H1 (cell line): ENCODE data around the gene CMSS1. TPM values are rescaled to one million over a fixed set of nuclear protein-coding genes. Genes with fewer than 3 reads are reported as not detected.

Experiments used
- CTCF ChIA-PET: fragments of 300-600 bp; sonication (Branson Sonifier 250); formaldehyde crosslinking; loops from one replicate; lab custom pipeline; 2021; ENCODE audit not compliant: partially characterized antibody; lab: Charles Lee
- POLR2A ChIA-PET: fragments of 300-600 bp; sonication (Branson Sonifier 250); formaldehyde crosslinking; loops from one replicate; lab custom pipeline; 2021; ENCODE audit warnings: inconsistent platforms; ENCODE audit not compliant: partially characterized antibody; lab: Charles Lee
- DNase-seq, 2 experiments: peaks; one replicate each; pipeline versions ENCODE4 v3.0.0 to v3.0.0-alpha.2; 2010 to 2022; ENCODE audit warnings: low spot score in 2 of 2, low read depth in 1 of 2, mixed read lengths in 1 of 2
- FAIRE-seq: peaks from 2 replicates; lab custom pipeline; 2011; peaks lifted over from hg19 to GRCh38; lab: Jason Lieb, UNC
- H2AFZ ChIP-seq: 2 replicates; pipeline ENCODE4 v1.8.1; 2012; ENCODE audit warnings: low read length, inconsistent platforms
- H2AK5ac ChIP-seq: 2 replicates; pipeline ENCODE4 v1.6.1; 2013; ENCODE audit warnings: low read depth, low read length
- H2BK120ac ChIP-seq: replicated peaks from 2 replicates; pipeline ENCODE3; 2013; ENCODE audit warnings: low read depth, low read length, inconsistent platforms
- H2BK12ac ChIP-seq: 2 replicates; pipeline ENCODE4 v1.6.1; 2013; ENCODE audit warnings: low read depth, low read length
- H2BK15ac ChIP-seq: 2 replicates; pipeline ENCODE4 v1.6.1; 2013; ENCODE audit warnings: low read length
- H2BK20ac ChIP-seq: 2 replicates; pipeline ENCODE4 v1.6.1; 2013; ENCODE audit warnings: low read length
- H2BK5ac ChIP-seq: 2 replicates; pipeline ENCODE4 v1.6.1; 2013; ENCODE audit warnings: low read depth, low read length
- H3K14ac ChIP-seq: 2 replicates; pipeline ENCODE4 v1.6.1; 2013; ENCODE audit warnings: inconsistent platforms; ENCODE audit not compliant: insufficient read length
- H3K18ac ChIP-seq: 2 replicates; pipeline ENCODE4 v1.6.1; 2013; ENCODE audit warnings: low read length; ENCODE audit errors: extremely low read depth
- H3K23ac ChIP-seq: 2 replicates; pipeline ENCODE4 v1.6.1; 2013; ENCODE audit warnings: inconsistent platforms; ENCODE audit not compliant: insufficient read length
- H3K23me2 ChIP-seq: 2 replicates; pipeline ENCODE4 v1.6.1; 2013; ENCODE audit warnings: low read depth, low read length
- H3K27ac ChIP-seq: 2 replicates; pipeline ENCODE4 v1.6.1; 2011; ENCODE audit warnings: low read depth, low read length, inconsistent platforms
- H3K27me3 ChIP-seq, 4 experiments: replicated peaks in 1 of 4; 1 replicate in 1 of 4; 2 replicates in 3 of 4; pipeline versions ENCODE4 v1.6.1 to v1.8.1; 2011 to 2013; ENCODE audit warnings: low read length in 3 of 4, mild to moderate bottlenecking in 3 of 4, inconsistent platforms in 2 of 4, mixed read lengths in 2 of 4, moderate library complexity in 1 of 4; ENCODE audit not compliant: control insufficient read depth in 3 of 4, insufficient read depth in 3 of 4; ENCODE audit errors: extremely low read depth in 1 of 4
- H3K36me3 ChIP-seq, 4 experiments: 2 replicates each; pipeline versions ENCODE4 v1.6.1 to v1.8.1; 2011 to 2013; ENCODE audit warnings: mild to moderate bottlenecking in 4 of 4, low read length in 3 of 4, moderate library complexity in 2 of 4, control low read depth in 1 of 4, inconsistent platforms in 1 of 4; ENCODE audit not compliant: insufficient read depth in 4 of 4, control insufficient read depth in 2 of 4
- H3K4ac ChIP-seq: replicated peaks from 2 replicates; pipeline ENCODE3; 2013; ENCODE audit warnings: low read length, low read depth, mixed read lengths, inconsistent platforms; ENCODE audit not compliant: insufficient read length
- H3K4me1 ChIP-seq, 4 experiments: replicated peaks in 1 of 4; 1 replicate in 1 of 4; 2 replicates in 3 of 4; pipeline versions ENCODE4 v1.6.1 to v1.8.1; 2011 to 2013; ENCODE audit warnings: low read length in 3 of 4, inconsistent platforms in 2 of 4, mixed read lengths in 1 of 4; ENCODE audit not compliant: insufficient read depth in 4 of 4, control insufficient read depth in 3 of 4
- H3K4me2 ChIP-seq, 2 experiments: 2 replicates each; pipeline versions ENCODE4 v1.6.1 to v1.8.1; 2011 to 2013; ENCODE audit warnings: low read depth in 2 of 2, low read length in 2 of 2, control low read depth in 1 of 2, inconsistent platforms in 1 of 2, mild to moderate bottlenecking in 1 of 2; ENCODE audit not compliant: insufficient read depth in 1 of 2
- H3K4me3 ChIP-seq, 4 experiments: fragments of 200-600, 300-600 bp in 1 of 4; sonication (generic), shearing (Covaris generic), sonication (Bioruptor Twin) in 1 of 4; 2 replicates each; pipeline versions ENCODE4 v1.5.1 to v1.8.1; 2011 to 2016; ENCODE audit warnings: low read length in 4 of 4, low read depth in 3 of 4, control low read depth in 2 of 4, inconsistent platforms in 2 of 4, mild to moderate bottlenecking in 2 of 4, mixed read lengths in 1 of 4, moderate library complexity in 1 of 4; ENCODE audit not compliant: insufficient read depth in 2 of 4; ENCODE audit errors: extremely low read depth in 1 of 4
- H3K56ac ChIP-seq: replicated peaks from 2 replicates; pipeline ENCODE3; 2013; ENCODE audit warnings: low read depth, mild to moderate bottlenecking, mixed read lengths, low read length, inconsistent platforms; ENCODE audit not compliant: insufficient read length
- H3K79me1 ChIP-seq: 2 replicates; pipeline ENCODE4 v1.6.1; 2013; ENCODE audit warnings: low read depth, low read length, control low read depth
- H3K79me2 ChIP-seq, 2 experiments: 2 replicates each; pipeline versions ENCODE4 v1.6.1 to v1.8.1; 2012 to 2013; ENCODE audit warnings: low read length in 2 of 2, mild to moderate bottlenecking in 2 of 2, inconsistent platforms in 1 of 2; ENCODE audit not compliant: insufficient read depth in 2 of 2, control insufficient read depth in 1 of 2
- H3K9ac ChIP-seq, 4 experiments: replicated peaks in 1 of 4; 1 replicate in 1 of 4; 2 replicates in 3 of 4; pipeline versions ENCODE4 v1.6.1 to v1.8.1; 2011 to 2013; ENCODE audit warnings: low read depth in 3 of 4, low read length in 3 of 4, control low read depth in 2 of 4, mild to moderate bottlenecking in 2 of 4, moderate library complexity in 2 of 4, inconsistent platforms in 1 of 4; ENCODE audit errors: extremely low read depth in 1 of 4
- H3K9me3 ChIP-seq, 2 experiments: 2 replicates each; pipeline versions ENCODE4 v1.6.1 to v1.8.1; 2012 to 2013; ENCODE audit warnings: mild to moderate bottlenecking in 2 of 2, moderate library complexity in 2 of 2, control low read depth in 1 of 2, inconsistent platforms in 1 of 2, low read depth in 1 of 2, low read length in 1 of 2, mixed read lengths in 1 of 2; ENCODE audit not compliant: insufficient read depth in 2 of 2
- H4K20me1 ChIP-seq, 2 experiments: replicated peaks in 1 of 2; 2 replicates each; pipeline versions ENCODE3 to v1.8.1; 2011 to 2013; ENCODE audit warnings: inconsistent platforms in 2 of 2, low read length in 2 of 2, mild to moderate bottlenecking in 1 of 2; ENCODE audit not compliant: insufficient read depth in 2 of 2, control insufficient read depth in 1 of 2
- H4K5ac ChIP-seq: 2 replicates; pipeline ENCODE4 v1.6.1; 2013; ENCODE audit warnings: low read length, low read depth, mixed read lengths, inconsistent platforms; ENCODE audit not compliant: insufficient read length
- H4K8ac ChIP-seq: 2 replicates; pipeline ENCODE4 v1.8.0; 2013; ENCODE audit warnings: mild to moderate bottlenecking, moderate library complexity, low read length, inconsistent platforms; ENCODE audit not compliant: insufficient read depth; ENCODE audit errors: extremely low read depth
- H4K91ac ChIP-seq: replicated peaks from 2 replicates; pipeline ENCODE3; 2013; ENCODE audit warnings: low read length, mixed read lengths, inconsistent platforms; ENCODE audit not compliant: insufficient read length
- CHD1 ChIP-seq: IDR thresholded peaks from 2 replicates; pipeline ENCODE4 v1.6.1; 2012; ENCODE audit warnings: low read depth, low read length, improper control_type of control experiment
- EP300 ChIP-seq, 2 experiments: IDR thresholded peaks; 1 replicate in 1 of 2; 2 replicates in 1 of 2; pipeline ENCODE4 v1.6.1; 2011 to 2012; ENCODE audit warnings: low read depth in 2 of 2, low read length in 2 of 2, mild to moderate bottlenecking in 2 of 2, borderline replicate concordance in 1 of 2, inconsistent platforms in 1 of 2, moderate library complexity in 1 of 2
- EZH2 ChIP-seq: fragments of 200-600 bp; sonication (generic); IDR thresholded peaks from 2 replicates; pipeline ENCODE4 v1.7.1; 2012; ENCODE audit warnings: low read depth, mild to moderate bottlenecking, moderate library complexity, low read length, inconsistent platforms; ENCODE audit not compliant: severe bottlenecking
- GTF2F1 ChIP-seq: IDR thresholded peaks from 2 replicates; pipeline ENCODE4 v1.6.1; 2012; ENCODE audit warnings: low read depth, low read length, improper control_type of control experiment, borderline replicate concordance
- HDAC2 ChIP-seq, 2 experiments: fragments of 300-600 bp in 1 of 2; sonication (generic) in 1 of 2; IDR thresholded peaks; 2 replicates each; pipeline ENCODE4 v1.6.1; 2011 to 2012; ENCODE audit warnings: low read depth in 2 of 2, low read length in 2 of 2, mild to moderate bottlenecking in 2 of 2, moderate library complexity in 2 of 2, borderline replicate concordance in 1 of 2, inconsistent platforms in 1 of 2
- HDAC6 ChIP-seq: IDR thresholded peaks from one replicate; pipeline ENCODE4 v1.7.1; 2012; ENCODE audit warnings: low read depth, mild to moderate bottlenecking, inconsistent platforms, low read length, moderate library complexity
- NANOG ChIP-seq: IDR thresholded peaks from 2 replicates; pipeline ENCODE4 v1.6.1; 2011; ENCODE audit warnings: low read length, low read depth, mild to moderate bottlenecking, inconsistent platforms; ENCODE audit not compliant: insufficient read depth, poor library complexity, severe bottlenecking
- RBBP5 ChIP-seq: IDR thresholded peaks from 2 replicates; pipeline ENCODE4 v1.7.1; 2012; ENCODE audit warnings: low read depth, mild to moderate bottlenecking, inconsistent platforms, low read length, moderate library complexity, borderline replicate concordance
- SAP30 ChIP-seq: fragments of 300-600 bp; sonication (generic); IDR thresholded peaks from 2 replicates; pipeline ENCODE4 v1.7.1; 2012; ENCODE audit warnings: low read length, moderate library complexity, mild to moderate bottlenecking, inconsistent platforms; ENCODE audit not compliant: insufficient read depth, insufficient replicate concordance
- SIX5 ChIP-seq: IDR thresholded peaks from 2 replicates; pipeline ENCODE4 v1.6.1; 2011; ENCODE audit warnings: mild to moderate bottlenecking, low read depth, low read length
- SUZ12 ChIP-seq: fragments of 200-600 bp; sonication (generic); IDR thresholded peaks from 2 replicates; pipeline ENCODE4 v1.6.1; 2012; ENCODE audit warnings: mild to moderate bottlenecking, inconsistent platforms, low read length, moderate library complexity, mixed read lengths
- TAF7 ChIP-seq: optimal IDR thresholded peaks from 2 replicates; pipeline ENCODE3; 2011; ENCODE audit warnings: low read depth, mild to moderate bottlenecking, inconsistent platforms, low read length, moderate library complexity, borderline replicate concordance
- polyA plus RNA-seq, 7 experiments: library from polyadenylated mRNA; depleted of rRNA in 3 of 7; stranded (reverse) in 5 of 7; unstranded in 2 of 7; fragments of >200 nt in 5 of 7; fragments of 200-250 nt in 2 of 7; gene quantifications; 1 replicate in 5 of 7; 2 replicates in 1 of 7; 4 replicates in 1 of 7; pipeline versions ENCODE4 v1.2.1 to v1.2.3, GENCODE V29; 2011 to 2013; ENCODE audit warnings: missing spikeins in 2 of 7, mixed read lengths in 2 of 7
- total RNA-seq: library from RNA; stranded (reverse); fragmentation: NEBNext Ultra II Directional; extraction: Animal tissue kit (Norgen Biotek cat#: 25700); gene quantifications from 2 replicates; pipeline ENCODE4 v1.2.1, GENCODE V29; 2021
- TF ChIP-seq, protein P1 (sequence below): IDR thresholded peaks from 2 replicates; pipeline ENCODE4 v1.6.1; 2012; ENCODE audit warnings: inconsistent platforms

The CMSS1 gene
- total and polyA plus RNA-seq, 2 of the 8 experiments (the other 6 are each of a cell fraction or from before 2014, with no cell fraction given) = 15.2 to 75.1 TPM

DNA sequence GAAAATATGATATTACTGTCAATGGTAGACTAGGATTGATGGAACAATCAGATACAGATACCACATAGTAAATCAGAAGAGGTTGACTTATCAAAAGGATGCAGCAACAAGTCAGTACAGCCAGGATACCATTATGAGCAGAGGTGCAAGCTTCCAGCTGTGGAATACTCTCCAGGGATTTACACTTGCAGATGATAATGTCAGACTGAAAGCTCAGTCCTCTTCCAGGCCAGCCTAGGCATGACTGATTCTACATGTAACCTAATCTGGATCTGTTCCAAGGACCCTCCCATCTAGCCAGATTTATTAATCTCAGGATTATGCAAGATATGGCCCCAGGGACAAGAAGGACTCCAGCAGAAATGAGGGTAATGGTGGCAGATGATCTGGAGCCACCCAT lies 288.4 kb downstream of the CMSS1 start:
- Histone ChIP-seq H4K5ac (no peak overlapping the region), H4K8ac (no peak overlapping the region), H3K18ac (no peak overlapping the region), H3K4me1 (peaks cover 0 to 2% (median 0%) of the 10 kb centered on the region in 4 experiments; a peak in 1 of 7 replicates), H2BK12ac (no peak overlapping the region; the same call in 1 of the 2 replicates), H3K27me3 (no peaks in the 10 kb centered on the region), H3K14ac (no peak overlapping the region), H3K9me3 (no peaks in the 10 kb centered on the region), H3K23ac (no peak overlapping the region), H4K91ac (no peak overlapping the region), H3K79me1 (no peaks in the 10 kb centered on the region), H2AFZ (no peak overlapping the region), H3K36me3 (no peaks in the 10 kb centered on the region), H3K79me2 (no peaks in the 10 kb centered on the region), H2AK5ac (no peak overlapping the region), H3K27ac (no peak overlapping the region), H2BK20ac (no peak overlapping the region), H3K23me2 (no peaks in the 10 kb centered on the region), H2BK120ac (no peak overlapping the region), H2BK5ac (no peak overlapping the region), H3K4ac (no peak overlapping the region), H4K20me1 (no peaks in the 10 kb centered on the region), H3K4me3 (no peak overlapping the region), H3K4me2 (no peak overlapping the region), H2BK15ac (no peak overlapping the region), H3K56ac (no peak overlapping the region), H3K9ac (no peak overlapping the region)
- FAIRE-seq (no peak), DNase-seq (no peak)
- CTCF ChIA-PET = interaction anchor here (1.1 to 3.3 kb wide), 4 partner anchors 16 to 263 kb away, joined by 3 to 10 read pairs (median 6); no protein-coding TSS in a partner anchor
- POLR2A ChIA-PET = no interaction called here
- TF ChIP-seq HDAC6 (no peak), SIX5 (no peak), TAF7 (no peak), HDAC2 (IDR thresholded peaks at IDR 0.05; ENCODE audit: borderline replicate concordance in 1 of 2, low read depth in 2 of 2, low read length in 2 of 2) (no peak), SAP30 (no peak), GTF2F1 (no peak), EP300 (IDR thresholded peaks at IDR 0.05; ENCODE audit: borderline replicate concordance in 1 of 2, low read depth in 2 of 2, low read length in 2 of 2) (no peak), RBBP5 (no peak), SUZ12 (no peak), CHD1 (no peak), EZH2 (no peak), NANOG (no peak)
- TF ChIP-seq, protein P1, sequence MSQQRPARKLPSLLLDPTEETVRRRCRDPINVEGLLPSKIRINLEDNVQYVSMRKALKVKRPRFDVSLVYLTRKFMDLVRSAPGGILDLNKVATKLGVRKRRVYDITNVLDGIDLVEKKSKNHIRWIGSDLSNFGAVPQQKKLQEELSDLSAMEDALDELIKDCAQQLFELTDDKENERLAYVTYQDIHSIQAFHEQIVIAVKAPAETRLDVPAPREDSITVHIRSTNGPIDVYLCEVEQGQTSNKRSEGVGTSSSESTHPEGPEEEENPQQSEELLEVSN = no peak
